LNCaP clone FGC (cell line): Measurements from ENCODE around the gene ROCK1.

Source experiments
- DNase-seq: peaks from one replicate; pipeline ENCODE4 v3.0.0-alpha.2; 2011; ENCODE audit warnings: low read depth
- H3K4me3 ChIP-seq: 2 replicates; pipeline ENCODE4 v1.5.1; 2011; ENCODE audit warnings: mild to moderate bottlenecking, low read depth, low read length, control low read depth
- TF ChIP-seq, protein P1 (sequence below): IDR thresholded peaks from 2 replicates; pipeline ENCODE4 v1.5.1; 2012; ENCODE audit warnings: mild to moderate bottlenecking; ENCODE audit not compliant: control insufficient read depth, insufficient read depth; ENCODE audit errors: extremely low read depth

The ROCK1 gene

DNA sequence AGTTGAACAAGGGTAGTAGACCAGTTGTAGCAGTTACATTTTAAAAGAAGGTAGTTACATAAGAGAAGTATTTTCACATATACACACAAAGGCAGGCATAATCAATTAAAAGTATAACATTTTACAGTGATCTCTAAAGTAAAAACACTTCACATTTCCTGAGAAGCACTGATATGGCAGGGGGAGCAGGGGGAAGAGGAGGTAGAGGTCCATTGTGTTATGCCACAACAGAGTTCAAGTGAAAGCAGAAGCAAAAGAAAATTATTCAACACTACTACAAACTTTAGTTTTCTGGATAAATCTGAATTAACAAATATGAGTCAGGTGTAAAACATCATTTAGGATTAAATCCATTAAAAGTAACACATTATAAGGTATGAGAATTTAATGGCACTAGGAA, 38.4 kb downstream of the ROCK1 start:
- no peak overlapping the region for H3K4me3 ChIP-seq
- DNase-seq, result no peak
- TF ChIP-seq, protein P1, sequence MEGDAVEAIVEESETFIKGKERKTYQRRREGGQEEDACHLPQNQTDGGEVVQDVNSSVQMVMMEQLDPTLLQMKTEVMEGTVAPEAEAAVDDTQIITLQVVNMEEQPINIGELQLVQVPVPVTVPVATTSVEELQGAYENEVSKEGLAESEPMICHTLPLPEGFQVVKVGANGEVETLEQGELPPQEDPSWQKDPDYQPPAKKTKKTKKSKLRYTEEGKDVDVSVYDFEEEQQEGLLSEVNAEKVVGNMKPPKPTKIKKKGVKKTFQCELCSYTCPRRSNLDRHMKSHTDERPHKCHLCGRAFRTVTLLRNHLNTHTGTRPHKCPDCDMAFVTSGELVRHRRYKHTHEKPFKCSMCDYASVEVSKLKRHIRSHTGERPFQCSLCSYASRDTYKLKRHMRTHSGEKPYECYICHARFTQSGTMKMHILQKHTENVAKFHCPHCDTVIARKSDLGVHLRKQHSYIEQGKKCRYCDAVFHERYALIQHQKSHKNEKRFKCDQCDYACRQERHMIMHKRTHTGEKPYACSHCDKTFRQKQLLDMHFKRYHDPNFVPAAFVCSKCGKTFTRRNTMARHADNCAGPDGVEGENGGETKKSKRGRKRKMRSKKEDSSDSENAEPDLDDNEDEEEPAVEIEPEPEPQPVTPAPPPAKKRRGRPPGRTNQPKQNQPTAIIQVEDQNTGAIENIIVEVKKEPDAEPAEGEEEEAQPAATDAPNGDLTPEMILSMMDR, result no peak

- no peak overlapping the region for H3K4me3 ChIP-seq
- TF ChIP-seq, protein P1, result no peak
- DNase-seq, result no peak
These were observed 40.5 kb downstream of the ROCK1 start for GRCh38 chr18:21071071-21071470.

GRCh38 chr18:21069468-21069867, 42.1 kb downstream of the ROCK1 start:
- no peak for DNase-seq
- no peak overlapping the region for H3K4me3 ChIP-seq
- TF ChIP-seq, protein P1, result no peak

DNA sequence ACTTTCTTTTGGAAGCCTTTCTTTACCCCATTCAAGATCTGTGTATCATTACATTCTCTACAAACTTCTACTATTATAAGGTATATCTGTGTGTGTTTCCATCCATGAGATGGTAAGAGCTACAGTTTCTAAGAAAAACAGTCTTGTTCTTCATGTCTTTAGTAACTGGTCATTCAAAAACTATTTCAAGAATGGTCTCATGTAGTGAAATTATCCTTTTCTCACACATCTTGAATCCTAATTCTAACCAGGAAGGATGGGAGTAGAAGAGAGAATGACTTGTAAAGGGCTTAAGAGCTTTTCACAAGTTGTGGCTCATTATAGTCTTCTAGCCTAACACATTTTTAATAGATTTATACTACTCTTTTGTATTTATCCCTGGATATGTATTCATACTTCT, 47.3 kb downstream of the ROCK1 start:
- no peak for DNase-seq
- TF ChIP-seq, protein P1, result no peak
- no peak overlapping the region for H3K4me3 ChIP-seq

GRCh38 chr18:21063011-21063410, 48.6 kb downstream of the ROCK1 start:
- no peak for DNase-seq
- TF ChIP-seq, protein P1, result no peak

GRCh38 chr18:21057112-21057511, 54.5 kb downstream of the ROCK1 start:
- no peak overlapping the region for H3K4me3 ChIP-seq
- TF ChIP-seq, protein P1, result no peak
- no peak for DNase-seq

More at GRCh38 chr18:21063011-21063410, 48.6 kb downstream of the ROCK1 start:
- H3K4me3 ChIP-seq, result no peak overlapping the region

DNA sequence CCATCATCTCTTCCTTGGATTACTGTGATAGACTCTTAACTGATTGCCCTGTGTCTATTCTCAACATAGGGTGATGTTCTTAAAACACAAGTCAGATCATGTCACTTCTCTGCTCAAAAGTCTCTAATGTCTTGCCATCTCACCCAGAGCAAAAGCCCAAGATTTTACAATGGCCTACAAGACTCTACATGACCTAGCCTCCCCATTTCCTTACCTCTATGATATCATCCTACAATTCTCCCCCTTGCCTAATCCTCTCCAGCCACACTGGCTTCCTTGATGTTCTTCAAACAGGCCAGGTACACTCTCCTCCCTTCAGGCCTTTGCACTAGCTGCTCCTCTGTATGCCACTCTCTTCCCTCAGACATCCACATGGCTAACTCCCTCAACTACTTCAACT, 55.1 kb downstream of the ROCK1 start:
- H3K4me3 ChIP-seq, result no peak overlapping the region
- TF ChIP-seq, protein P1, result no peak
- DNase-seq, result no peak
